Amniotic stem cell (primary cell): ENCODE results near the gene DEF6.

ENCODE experiments used
- DNase-seq: peaks from one replicate; lab custom pipeline; 2025; lab: John Stamatoyannopoulos, UW

Gene DEF6

GRCh38 chr6:35351422-35351821 lies 53.8 kb downstream of the DEF6 start:
- DNase-seq: no peak

GRCh38 chr6:35352735-35353134 lies 55.1 kb downstream of the DEF6 start:
- no peak for DNase-seq

DNA sequence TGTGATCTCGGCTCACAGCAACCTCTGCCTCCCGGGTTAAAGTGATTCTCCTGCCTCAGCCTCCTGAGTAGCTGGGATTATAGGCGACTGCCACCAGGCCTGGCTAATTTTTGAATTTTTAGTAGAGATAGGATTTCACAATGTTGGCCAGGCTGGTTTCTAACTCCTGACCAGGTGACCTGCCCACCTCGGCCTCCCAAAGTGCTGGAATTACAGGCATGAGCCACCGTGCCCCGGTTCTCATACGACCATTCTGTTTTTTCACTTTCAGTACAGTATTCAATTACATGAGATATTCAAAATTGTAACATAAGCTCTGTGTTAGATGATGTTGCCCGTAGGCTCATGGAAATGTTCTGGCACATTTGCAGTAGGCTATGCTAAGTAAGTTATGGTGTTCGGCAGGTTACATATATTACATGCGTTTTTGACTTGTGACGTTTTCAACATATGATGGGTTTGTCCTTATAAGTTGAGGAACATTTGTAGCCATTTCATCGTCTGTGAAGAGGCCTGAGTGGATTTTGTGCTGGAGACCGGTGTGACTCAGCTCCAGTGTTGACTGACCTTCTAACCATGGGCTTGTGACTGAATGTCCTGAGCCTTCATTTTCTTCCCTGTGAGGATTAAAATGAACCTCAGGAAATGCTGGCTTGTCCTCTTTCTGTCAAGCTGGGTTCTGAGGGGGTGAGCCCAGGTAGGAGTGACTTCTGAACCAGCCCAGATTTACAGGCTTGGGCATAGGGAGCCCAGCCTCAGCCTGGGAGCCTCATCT lies 56.9 kb downstream of the DEF6 start:
- no peak for DNase-seq

GRCh38 chr6:35356391-35356790 lies 58.8 kb downstream of the DEF6 start:
- no peak for DNase-seq

DNA sequence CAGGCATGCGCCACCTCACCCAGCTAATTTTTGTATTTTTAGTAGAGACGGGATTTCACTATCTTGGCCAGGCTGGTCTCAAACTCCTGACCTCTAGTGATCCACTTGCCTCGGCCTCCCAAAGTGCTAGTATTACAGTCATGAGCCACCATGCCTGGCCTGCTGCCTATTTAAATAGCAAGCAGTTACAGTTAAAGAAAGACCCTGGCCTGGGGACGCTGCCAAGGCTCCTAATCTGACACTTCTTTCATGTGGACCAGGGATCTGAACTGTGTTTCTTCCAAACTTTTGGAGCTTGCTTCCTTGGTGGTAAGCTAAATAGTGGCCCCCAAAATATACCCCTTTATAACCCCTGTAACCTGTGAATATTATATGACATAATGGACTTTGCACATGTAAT lies 60.1 kb downstream of the DEF6 start:
- no peak for DNase-seq

- DNase-seq: no peak
Observed at GRCh38 chr6:35358086-35358485, 60.5 kb downstream of the DEF6 start.

DNA sequence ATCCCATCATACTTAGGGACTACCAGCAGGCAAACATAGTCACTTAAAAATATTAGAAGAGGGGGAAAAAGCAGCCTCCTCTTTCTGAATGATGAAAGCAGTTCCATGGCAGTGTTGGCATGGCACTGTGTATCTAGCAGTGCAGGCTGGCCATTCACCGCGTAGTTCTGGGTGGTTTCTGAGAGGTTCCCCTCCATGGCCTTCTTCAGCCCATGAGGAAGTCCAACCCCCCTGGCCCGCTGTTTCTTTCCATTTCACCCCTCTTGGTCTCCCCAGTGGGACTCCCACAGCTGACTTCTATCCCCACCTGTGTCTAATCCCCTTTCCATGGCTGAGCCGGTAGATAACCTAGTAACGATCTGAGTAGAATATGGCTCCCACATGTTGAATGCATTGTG lies 61.7 kb downstream of the DEF6 start:
- no peak for DNase-seq

DNA sequence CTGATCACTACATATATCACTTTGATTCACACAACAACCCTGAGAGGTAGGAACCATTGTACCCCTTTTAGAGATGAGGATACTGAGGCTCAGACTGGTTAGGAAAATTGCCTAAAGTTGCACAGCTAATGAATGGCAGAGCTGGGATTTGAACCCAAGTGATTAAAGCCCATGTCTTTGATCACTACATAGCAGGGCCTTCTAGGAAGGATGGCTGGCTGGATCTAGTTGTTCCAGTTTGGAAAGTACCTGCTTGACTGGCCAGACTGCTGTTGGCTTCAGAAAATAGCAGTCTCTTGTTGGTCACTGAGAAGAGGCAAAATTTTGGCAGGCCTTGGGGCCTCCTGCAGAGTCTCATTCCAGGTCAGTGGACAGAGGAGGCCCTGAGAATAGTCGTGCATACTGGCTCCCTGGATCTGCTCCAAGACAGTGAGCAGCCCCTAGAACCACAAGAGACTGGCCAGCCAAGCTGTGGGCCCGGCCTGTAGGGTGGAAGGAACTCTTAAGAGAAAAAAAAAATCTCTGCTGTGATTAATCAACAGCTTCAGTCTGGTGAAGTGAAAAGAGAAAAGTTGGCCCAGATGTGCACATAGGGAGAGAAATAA lies 62.2 kb downstream of the DEF6 start:
- DNase-seq: no peak

GRCh38 chr6:35360349-35361138 lies 62.9 kb downstream of the DEF6 start:
- no peak for DNase-seq

- DNase-seq: no peak
Observed at GRCh38 chr6:35362200-35362599, 64.6 kb downstream of the DEF6 start.

DNA sequence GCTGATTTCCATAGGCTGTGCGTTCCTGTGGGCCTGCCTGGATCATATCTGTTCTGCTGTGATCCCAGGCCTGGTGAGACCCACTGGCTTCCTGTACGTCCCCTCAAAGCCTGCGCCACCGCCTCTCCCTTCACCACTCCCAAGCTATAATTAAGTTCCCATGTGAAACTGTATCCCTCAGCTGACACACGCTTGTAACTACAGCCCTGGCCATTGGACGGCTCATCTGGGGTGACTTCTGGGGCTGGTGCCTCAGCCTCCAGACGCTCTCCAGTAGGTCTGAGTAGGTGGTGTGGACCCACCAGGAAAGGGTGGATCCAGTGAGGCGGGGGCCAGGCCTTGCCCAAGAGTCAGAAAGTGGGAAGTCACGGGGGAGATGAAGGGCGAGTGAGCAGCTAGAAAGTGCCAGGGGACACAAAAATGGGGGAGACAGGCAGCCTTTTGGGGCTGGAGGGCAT lies 65.7 kb downstream of the DEF6 start:
- DNase-seq: no peak

- DNase-seq: no peak
Observed at GRCh38 chr6:35365594-35366203, 68.1 kb downstream of the DEF6 start.

DNA sequence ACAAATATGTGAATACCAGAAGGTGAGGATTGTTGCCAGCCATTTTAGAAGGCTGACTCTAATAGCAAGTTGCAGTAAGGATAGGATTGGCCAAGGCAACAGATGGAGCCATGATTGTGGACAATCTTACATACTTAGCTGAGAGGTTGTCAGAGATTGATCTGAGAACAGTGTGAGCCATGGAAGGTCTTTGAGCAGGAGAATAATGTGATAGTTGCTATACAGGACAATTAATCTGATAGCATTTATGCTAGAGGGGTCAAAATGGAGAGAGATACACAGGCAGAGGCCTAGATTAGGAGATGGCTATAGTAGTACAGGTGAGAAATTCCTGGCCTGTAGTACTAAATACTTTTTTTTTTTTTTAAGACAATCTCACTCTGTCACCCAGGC lies 68.6 kb downstream of the DEF6 start:
- no peak for DNase-seq

GRCh38 chr6:35367646-35368037 lies 70.0 kb downstream of the DEF6 start:
- DNase-seq: no peak

- DNase-seq: no peak
Observed at GRCh38 chr6:35368038-35368887, 70.6 kb downstream of the DEF6 start.

- DNase-seq: peak; percentile 87
Observed at GRCh38 chr6:35370124-35370741, 72.6 kb downstream of the DEF6 start.

DNA sequence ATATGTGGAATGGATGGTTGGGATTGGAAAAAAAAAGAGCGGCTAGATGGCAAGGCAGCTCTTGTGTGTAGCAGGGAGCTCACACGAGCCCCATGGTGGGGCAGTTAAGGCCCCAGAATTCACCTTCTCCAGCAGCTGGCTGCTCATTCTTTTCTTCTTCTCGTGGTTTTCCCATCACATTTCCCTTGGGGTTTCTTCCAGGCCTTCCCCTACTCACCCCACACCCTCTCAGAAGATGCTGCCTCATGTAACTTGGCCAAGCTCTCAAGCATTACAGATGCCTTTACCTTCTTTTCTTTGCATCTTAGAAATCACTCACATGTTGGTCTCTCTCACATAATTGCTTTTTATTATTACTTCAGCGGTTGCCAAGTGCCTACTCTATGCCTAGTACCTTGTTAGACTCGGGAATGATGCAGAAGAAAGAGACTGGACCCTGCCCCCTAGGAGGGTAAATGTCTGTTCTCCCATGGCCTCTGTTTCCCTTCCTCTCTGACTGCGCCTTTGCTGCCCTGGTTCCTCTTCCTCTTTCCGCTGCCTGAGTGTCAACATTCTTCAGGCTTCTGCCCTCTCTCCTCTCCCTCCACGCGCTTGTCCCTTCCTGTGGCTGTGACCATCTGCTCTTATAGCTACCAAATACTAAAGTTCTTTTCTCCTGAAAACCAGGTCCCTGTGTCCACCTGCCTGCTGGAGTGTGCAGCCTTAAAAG lies 73.3 kb downstream of the DEF6 start:
- DNase-seq: no peak
